SK-N-MC (cell line): Measurements from ENCODE around the gene MIOX.
"Not testable (repeated sequence)": the region's sequence is repeated elsewhere in the genome, so short reads cannot be mapped to it uniquely, and the experiment has no call there.

Experiments
- DNase-seq: peaks from one replicate; pipeline ENCODE4 v3.0.0-alpha.2; 2011; ENCODE audit warnings: low read depth, low spot score
- H3K27ac ChIP-seq: fragments of 200-600 bp; sonication (generic); 2 replicates; pipeline ENCODE4 v1.5.1; 2016; ENCODE audit warnings: mixed run types
- H3K36me3 ChIP-seq: fragments of 200-600 bp; sonication (generic); 2 replicates; pipeline ENCODE4 v1.6.1; 2017; ENCODE audit warnings: antibody characterized with exemption, low read length, mixed read lengths; ENCODE audit not compliant: insufficient read depth
- H3K4me3 ChIP-seq: fragments of 200-600 bp; sonication (generic); 2 replicates; pipeline ENCODE4 v1.5.1; 2016
- H3K9ac ChIP-seq: fragments of 200-600 bp; sonication (generic); 2 replicates; pipeline ENCODE4 v1.8.0; 2017; ENCODE audit warnings: mixed run types, mixed read lengths; ENCODE audit not compliant: insufficient read length
- H3K9me3 ChIP-seq: fragments of 200-600 bp; sonication (generic); 2 replicates; pipeline ENCODE4 v1.6.1; 2017; ENCODE audit warnings: low read depth, mild to moderate bottlenecking, antibody characterized with exemption, low read length, moderate library complexity, mixed read lengths
- EZH2 ChIP-seq: fragments of 200-600 bp; sonication (generic); IDR thresholded peaks from one replicate; pipeline ENCODE4 v1.6.1; 2017; ENCODE audit warnings: antibody characterized with exemption
- FOXP2 ChIP-seq: optimal IDR thresholded peaks from 2 replicates; pipeline ENCODE3; 2011; ENCODE audit warnings: mild to moderate bottlenecking, moderate library complexity; ENCODE audit not compliant: insufficient read depth; ENCODE audit errors: extremely low read length, control extremely low read depth
- POLR2AphosphoS5 ChIP-seq: IDR thresholded peaks from 2 replicates; pipeline ENCODE4 v1.6.1; 2012; ENCODE audit warnings: mild to moderate bottlenecking, low read depth, low read length, borderline replicate concordance

Gene MIOX

GRCh38 chr22:50518606-50519005 is 31.9 kb downstream of the MIOX start:
- DNase-seq = no peak
- Histone ChIP-seq H3K9me3 (no peaks in the 10 kb centered on the region), H3K4me3 (no peak overlapping the region), H3K36me3 (peaks cover 48% of the 10 kb centered on the region), H3K27ac (no peak overlapping the region), H3K9ac (no peak overlapping the region)
- TF ChIP-seq EZH2 = no peak
- no peak for TF ChIP-seq FOXP2
- TF ChIP-seq POLR2AphosphoS5 = no peak

GRCh38 chr22:50519151-50519550 is 32.5 kb downstream of the MIOX start:
- no peaks in the 10 kb centered on the region for H3K9me3 ChIP-seq
- no peak for DNase-seq
- TF ChIP-seq EZH2 (no peak), POLR2AphosphoS5 (no peak), FOXP2 (no peak)
- H3K27ac ChIP-seq = no peak overlapping the region
- H3K9ac ChIP-seq = no peak overlapping the region
- peaks cover 52% of the 10 kb centered on the region for H3K36me3 ChIP-seq
- H3K4me3 ChIP-seq = no peak overlapping the region

- peaks cover 49% of the 10 kb centered on the region for H3K36me3 ChIP-seq
- H3K27ac ChIP-seq, H3K9me3 ChIP-seq: not testable (repeated sequence)
Observed at GRCh38 chr22:50520184-50520583, 33.5 kb downstream of the MIOX start.

GRCh38 chr22:50520826-50521453 is 34.3 kb downstream of the MIOX start:
- TF ChIP-seq EZH2 (no peak), FOXP2 (no peak), POLR2AphosphoS5 (no peak)
- no peaks in the 10 kb centered on the region for H3K9me3 ChIP-seq
- no peak overlapping the region for H3K27ac ChIP-seq
- peaks cover 49% of the 10 kb centered on the region for H3K36me3 ChIP-seq
- H3K9ac ChIP-seq = no peak overlapping the region
- no peak for DNase-seq
- H3K4me3 ChIP-seq = no peak overlapping the region

More at GRCh38 chr22:50520184-50520583, 33.5 kb downstream of the MIOX start:
- not testable (repeated sequence) for H3K9ac ChIP-seq, H3K4me3 ChIP-seq, DNase-seq

- H3K36me3 ChIP-seq = peaks cover 46% of the 10 kb centered on the region
- H3K27ac ChIP-seq = no peak overlapping the region
- H3K9me3 ChIP-seq = no peaks in the 10 kb centered on the region
- no peak overlapping the region for H3K4me3 ChIP-seq
- TF ChIP-seq EZH2 = no peak
- TF ChIP-seq POLR2AphosphoS5 = no peak
- no peak for TF ChIP-seq FOXP2
- no peak for DNase-seq
- no peak overlapping the region for H3K9ac ChIP-seq
Observed at GRCh38 chr22:50521710-50522109, 35.1 kb downstream of the MIOX start.

GRCh38 chr22:50522208-50522805 is 35.6 kb downstream of the MIOX start:
- Histone ChIP-seq H3K9me3 (no peaks in the 10 kb centered on the region), H3K9ac (no peak overlapping the region), H3K4me3 (no peak overlapping the region), H3K27ac (no peak overlapping the region), H3K36me3 (peaks cover 41% of the 10 kb centered on the region)
- DNase-seq = no peak
- TF ChIP-seq POLR2AphosphoS5 = no peak
- no peak for TF ChIP-seq FOXP2
- TF ChIP-seq EZH2 = no peak

- H3K9me3 ChIP-seq = no peaks in the 10 kb centered on the region
- H3K4me3 ChIP-seq = no peak overlapping the region
- no peak for TF ChIP-seq FOXP2
- TF ChIP-seq POLR2AphosphoS5 = no peak
- no peak for TF ChIP-seq EZH2
- H3K36me3 ChIP-seq = peaks cover 34% of the 10 kb centered on the region
- H3K27ac ChIP-seq = no peak overlapping the region
- DNase-seq = no peak
- no peak overlapping the region for H3K9ac ChIP-seq
Observed at GRCh38 chr22:50522806-50523438, 36.3 kb downstream of the MIOX start.

GRCh38 chr22:50523458-50523805 is 36.8 kb downstream of the MIOX start:
- no peak for TF ChIP-seq FOXP2
- no peak for TF ChIP-seq EZH2
- no peak for TF ChIP-seq POLR2AphosphoS5
- Histone ChIP-seq H3K9ac (no peak overlapping the region), H3K9me3 (no peaks in the 10 kb centered on the region), H3K27ac (no peak overlapping the region), H3K36me3 (peaks cover 29% of the 10 kb centered on the region), H3K4me3 (no peak overlapping the region)
- no peak for DNase-seq
